Psoas muscle (tissue), 8 donors: ENCODE results near the gene SPC24. TPM values are rescaled to one million over a fixed set of nuclear protein-coding genes. Genes with fewer than 3 reads are reported as not detected.
"Not testable (repeated sequence)": the region's sequence is repeated elsewhere in the genome, so short reads cannot be mapped to it uniquely, and the experiment has no call there.

Experiments used
- ATAC-seq, 4 donors: fragments of 200-7000 bp; cut with Tn5 transposase; one replicate each; pipeline ENCODE4 v1.9.1; 2020; ENCODE audit warnings: moderate library complexity in 3 of 4, mild to moderate bottlenecking in 2 of 4
- DNase-seq, 2 donors: peaks; one replicate each; pipeline ENCODE4 v3.0.0-alpha.2; 2020
- H3K27ac ChIP-seq: fragments of 200-600 bp; one replicate; pipeline ENCODE4 v1.8.0; 2022
- H3K27me3 ChIP-seq, 3 donors: fragments of 200-600 bp in 1 of 3; one replicate each; pipeline versions ENCODE4 v1.6.1 to v1.8.0; 2013 to 2022; ENCODE audit warnings: low read length in 2 of 3, mild to moderate bottlenecking in 2 of 3, moderate library complexity in 1 of 3; ENCODE audit not compliant: insufficient read depth in 3 of 3
- H3K36me3 ChIP-seq, 2 donors: fragments of 200-600 bp in 1 of 2; one replicate each; pipeline versions ENCODE4 v1.6.1 to v1.8.0; 2013 to 2022; ENCODE audit warnings: low read depth in 1 of 2, mild to moderate bottlenecking in 1 of 2, moderate library complexity in 1 of 2; ENCODE audit not compliant: insufficient read depth in 1 of 2
- H3K4me1 ChIP-seq: fragments of 200-600 bp; one replicate; pipeline ENCODE4 v1.8.0; 2022
- H3K4me3 ChIP-seq: fragments of 200-600 bp; one replicate; pipeline ENCODE4 v1.8.0; 2022; ENCODE audit warnings: mild to moderate bottlenecking
- H3K9me3 ChIP-seq: fragments of 200-600 bp; one replicate; pipeline ENCODE4 v1.8.0; 2022
- WGBS, 3 donors: extraction: QIAGEN DNeasy Blood & Tissue Kit; methylation state at CpG; one replicate each; pipeline versions ENCODE4 v1.1.6 to v1.1.7; 2013; 5-methylcytosine and 5-hydroxymethylcytosine counted together
- intact Hi-C, 2 donors: fragments of 100-400 bp; cut with DNase I; formaldehyde crosslinking; loops; one replicate each; pipeline versions ENCODE4 v1.11.0 to v1.14.2; 2022
- polyA plus RNA-seq, 3 donors: library from polyadenylated mRNA; stranded (reverse); fragments of 200-250 nt; gene quantifications; one replicate each; pipeline ENCODE4 v1.2.3, GENCODE V29; 2013
- total RNA-seq, 4 donors: library from RNA; stranded (reverse); fragmentation: NEBNext Ultra II Directional in 2 of 4; extraction: Animal tissue kit (Norgen Biotek cat#: 25700) in 2 of 4; gene quantifications; one replicate each; pipeline versions ENCODE4 v1.2.1 to v1.2.4, GENCODE V29; 2021 to 2023
- TF ChIP-seq, protein P1 (sequence below): fragments of 200-600 bp; IDR thresholded peaks from one replicate; pipeline ENCODE4 v1.8.0; 2022; ENCODE audit warnings: antibody characterized with exemption
- donor health status: healthy with polysubstance abuse.
- donor health status: DM: no; HTN: no; CAD: no; lungs with moderate emphysema.
- donor health status: Bipolar disorder and iron deficiency.
- donor health status: healthy.
- donor health status: DM: yes; HTN: yes; CAD: no.
- donor health status: DM: no; HTN: no; CAD: no.
- donor health status: DM: no; HTN: no; CAD: no.
- donor health status: DM: yes; HTN: yes; CAD: no.

SPC24 gene
- total and polyA plus RNA-seq, 7 donors = 0.14 to 1.7 (median 0.55) TPM

DNA sequence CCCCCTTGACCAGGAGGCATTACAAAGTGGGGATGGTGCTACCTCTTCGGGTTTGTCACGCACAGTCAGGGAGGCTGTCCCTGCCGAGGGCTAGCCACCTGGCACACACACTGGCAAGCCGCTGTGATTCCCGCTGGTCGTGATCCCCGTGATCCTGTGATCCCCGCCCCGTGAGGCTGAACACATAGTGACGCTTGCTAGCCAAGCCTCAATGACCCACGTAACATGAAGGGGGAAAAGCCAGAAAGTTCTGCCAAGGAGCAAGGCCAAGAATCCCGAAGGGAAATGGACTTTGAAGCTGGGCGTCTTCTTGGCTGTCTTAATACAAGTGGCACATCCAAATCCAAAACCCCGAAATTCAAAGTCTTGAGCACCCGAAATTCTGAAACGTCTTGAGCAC is 52.6 kb downstream of the SPC24 start:
- WGBS, 3 donors = 43 to 62% (median 47%) methylated on average over 16 of the region's 16 CpGs

DNA sequence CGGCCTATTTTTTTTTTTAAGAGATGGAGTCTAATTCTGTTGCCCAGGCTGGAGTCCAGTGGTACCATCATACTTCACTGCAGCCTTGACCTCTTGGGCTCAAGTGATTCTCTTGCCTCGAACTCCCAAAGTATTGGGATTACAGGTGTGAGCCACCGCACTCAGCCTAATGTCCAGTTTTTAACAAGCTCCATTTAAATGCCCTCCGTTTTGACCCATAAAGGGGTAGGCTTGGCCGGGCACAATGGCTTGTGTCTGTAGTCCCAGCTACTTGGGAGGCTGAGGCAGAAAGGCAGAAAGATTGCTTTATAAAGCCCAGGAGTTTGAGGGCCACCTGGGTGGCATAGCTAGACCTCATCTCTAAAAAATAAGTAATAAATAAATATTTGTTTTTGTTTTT is 54.5 kb downstream of the SPC24 start:
- no peak overlapping the region for H3K27ac ChIP-seq
- H3K4me1 ChIP-seq = no peaks in the 10 kb centered on the region
- 83 to 93% (median 88%) methylated on average over 5 of the region's 5 CpGs for WGBS, 3 donors
- no peaks in the 10 kb centered on the region for H3K9me3 ChIP-seq
- DNase-seq (no peak), ATAC-seq (no peak)
- H3K4me3 ChIP-seq = no peak overlapping the region
- H3K36me3 ChIP-seq = peaks cover 0 to 37% of the 10 kb centered on the region in 2 donors
- TF ChIP-seq, protein P1, sequence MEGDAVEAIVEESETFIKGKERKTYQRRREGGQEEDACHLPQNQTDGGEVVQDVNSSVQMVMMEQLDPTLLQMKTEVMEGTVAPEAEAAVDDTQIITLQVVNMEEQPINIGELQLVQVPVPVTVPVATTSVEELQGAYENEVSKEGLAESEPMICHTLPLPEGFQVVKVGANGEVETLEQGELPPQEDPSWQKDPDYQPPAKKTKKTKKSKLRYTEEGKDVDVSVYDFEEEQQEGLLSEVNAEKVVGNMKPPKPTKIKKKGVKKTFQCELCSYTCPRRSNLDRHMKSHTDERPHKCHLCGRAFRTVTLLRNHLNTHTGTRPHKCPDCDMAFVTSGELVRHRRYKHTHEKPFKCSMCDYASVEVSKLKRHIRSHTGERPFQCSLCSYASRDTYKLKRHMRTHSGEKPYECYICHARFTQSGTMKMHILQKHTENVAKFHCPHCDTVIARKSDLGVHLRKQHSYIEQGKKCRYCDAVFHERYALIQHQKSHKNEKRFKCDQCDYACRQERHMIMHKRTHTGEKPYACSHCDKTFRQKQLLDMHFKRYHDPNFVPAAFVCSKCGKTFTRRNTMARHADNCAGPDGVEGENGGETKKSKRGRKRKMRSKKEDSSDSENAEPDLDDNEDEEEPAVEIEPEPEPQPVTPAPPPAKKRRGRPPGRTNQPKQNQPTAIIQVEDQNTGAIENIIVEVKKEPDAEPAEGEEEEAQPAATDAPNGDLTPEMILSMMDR = no peak
- intact Hi-C loops = no loop called here
- peaks cover 0 to 21% (median 12%) of the 10 kb centered on the region in 3 donors for H3K27me3 ChIP-seq

More for the DNA sequence above, 52.6 kb downstream of the SPC24 start:
- Histone ChIP-seq H3K27me3 (peaks cover 0 to 21% (median 12%) of the 10 kb centered on the region in 3 donors), H3K27ac (no peak overlapping the region), H3K4me3 (no peak overlapping the region), H3K4me1 (no peaks in the 10 kb centered on the region), H3K36me3 (peaks cover 0 to 53% of the 10 kb centered on the region in 2 donors), H3K9me3 (no peaks in the 10 kb centered on the region)
- DNase-seq (no peak), ATAC-seq (no peak)
- TF ChIP-seq, protein P1 = no peak
- intact Hi-C loops = no loop called here

DNA sequence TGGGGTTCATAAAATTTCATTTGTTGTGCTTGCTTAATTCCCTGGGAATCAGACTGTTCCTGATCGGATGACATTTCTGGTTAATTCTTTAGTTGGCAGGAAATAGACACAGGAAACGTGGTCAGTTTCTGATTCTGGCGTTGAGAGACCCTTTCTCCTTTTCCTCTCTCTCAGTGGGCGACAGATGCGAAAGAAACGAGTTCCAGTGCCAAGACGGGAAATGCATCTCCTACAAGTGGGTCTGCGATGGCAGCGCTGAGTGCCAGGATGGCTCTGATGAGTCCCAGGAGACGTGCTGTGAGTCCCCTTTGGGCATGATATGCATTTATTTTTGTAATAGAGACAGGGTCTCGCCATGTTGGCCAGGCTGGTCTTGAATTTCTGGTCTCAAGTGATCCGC is 55.5 kb downstream of the SPC24 start:
- peaks cover 0 to 26% (median 12%) of the 10 kb centered on the region in 3 donors for H3K27me3 ChIP-seq
- intact Hi-C loops = no loop called here
- whole genome bisulfite sequencing, 3 donors = 23 to 30% (median 24%) methylated on average over 12 of the region's 12 CpGs
- no peak overlapping the region for H3K27ac ChIP-seq
- TF ChIP-seq, protein P1 = no peak
- no peak overlapping the region for H3K4me3 ChIP-seq
- DNase-seq (no peak), ATAC-seq (no peak)
- H3K36me3 ChIP-seq = peaks cover 0 to 27% of the 10 kb centered on the region in 2 donors
- no peaks in the 10 kb centered on the region for H3K9me3 ChIP-seq
- peaks cover 5% of the 10 kb centered on the region for H3K4me1 ChIP-seq

DNA sequence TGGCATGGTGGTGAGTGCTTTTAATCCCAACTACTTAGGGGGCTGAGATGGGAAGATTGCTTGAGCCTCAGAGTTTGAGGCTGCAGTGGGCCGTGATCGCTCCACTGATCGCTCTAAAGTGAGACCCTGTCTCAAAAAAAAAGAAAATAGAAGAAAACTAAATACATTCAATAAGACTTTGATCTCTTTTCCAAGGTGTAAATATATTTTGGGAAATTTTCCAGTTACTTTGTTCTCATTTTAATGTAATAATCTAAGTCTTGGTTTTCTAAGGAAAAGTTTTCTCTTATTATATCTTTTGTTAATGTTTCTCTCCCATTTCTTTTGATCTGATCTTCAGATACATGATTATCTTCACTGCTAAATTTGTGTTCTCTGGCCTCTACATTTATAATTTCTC is 56.7 kb downstream of the SPC24 start:
- H3K36me3 ChIP-seq = peaks cover 0 to 15% of the 10 kb centered on the region in 2 donors
- TF ChIP-seq, protein P1 = no peak
- no peaks in the 10 kb centered on the region for H3K9me3 ChIP-seq
- ATAC-seq = no peak
- intact Hi-C loops = no loop called here
- peaks cover 9% of the 10 kb centered on the region for H3K4me1 ChIP-seq
- H3K4me3 ChIP-seq = no peak overlapping the region
- no peak overlapping the region for H3K27ac ChIP-seq
- peaks cover 0 to 33% (median 10%) of the 10 kb centered on the region in 3 donors for H3K27me3 ChIP-seq
- WGBS, 3 donors = 78 to 90% (median 85%) methylated on average over 3 of the region's 3 CpGs
- no peak for DNase-seq

DNA sequence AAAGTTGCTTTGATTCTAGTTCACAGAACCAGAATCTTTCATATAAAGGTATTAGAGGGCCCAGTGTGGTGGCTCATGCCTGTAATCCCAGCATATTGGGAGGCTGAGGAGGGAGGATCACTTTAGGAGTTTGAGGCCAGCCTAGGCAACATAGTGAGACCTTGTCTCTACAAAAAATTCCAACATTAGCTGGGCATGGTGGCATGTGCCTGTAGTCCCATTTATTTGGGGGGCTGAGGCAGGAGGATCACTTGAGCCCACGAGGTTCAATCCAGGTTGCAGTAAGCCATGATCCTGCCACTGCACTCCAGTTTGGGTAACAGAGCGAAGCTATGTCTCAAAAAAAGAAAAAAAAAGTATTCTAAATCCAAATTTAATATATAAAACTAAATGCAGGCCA is 57.3 kb downstream of the SPC24 start:
- intact Hi-C loops = no loop called here
- Histone ChIP-seq H3K36me3 (peaks cover 0 to 9% of the 10 kb centered on the region in 2 donors), H3K4me1 (peaks cover 9% of the 10 kb centered on the region), H3K27ac (no peak overlapping the region), H3K4me3 (no peak overlapping the region), H3K9me3 (no peaks in the 10 kb centered on the region), H3K27me3 (peaks cover 0 to 38% (median 10%) of the 10 kb centered on the region in 3 donors)
- DNase-seq (no peak), ATAC-seq (no peak)
- TF ChIP-seq, protein P1 = no peak
- WGBS, 3 donors = 94 to 97% (median 95%) methylated on average over 2 of the region's 2 CpGs

DNA sequence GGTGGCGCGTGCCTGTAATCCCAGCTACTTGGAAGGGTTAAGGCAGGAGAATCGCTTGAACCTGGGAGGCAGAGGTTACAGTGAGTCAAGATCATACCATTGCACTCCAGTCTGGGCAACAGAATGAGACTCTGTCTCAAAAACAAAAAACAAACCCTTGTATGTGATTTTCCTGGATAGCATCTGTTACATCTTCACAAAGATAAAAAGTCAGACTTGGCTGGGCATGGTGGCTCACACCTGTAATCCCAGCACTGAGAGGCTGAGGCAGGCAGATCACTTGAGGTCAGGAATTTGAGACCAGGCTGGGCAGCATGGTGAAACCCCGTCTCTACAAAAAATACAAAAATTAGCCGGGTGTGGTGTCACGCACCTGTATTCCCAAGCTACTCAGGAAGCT is 58.2 kb downstream of the SPC24 start:
- H3K36me3 ChIP-seq, H3K27ac ChIP-seq, DNase-seq, ATAC-seq, intact Hi-C loops, H3K9me3 ChIP-seq, H3K4me1 ChIP-seq, H3K4me3 ChIP-seq: not testable (repeated sequence)
- peaks cover 0 to 34% (median 7%) of the 10 kb centered on the region in 3 donors for H3K27me3 ChIP-seq
- 73 to 84% (median 81%) methylated on average over 6 of the region's 6 CpGs for WGBS, 3 donors
